Retina (tissue), 1 donor: ENCODE measurements around the gene ACY1.

Experiments used
- DNase-seq: peaks from one replicate; pipeline ENCODE4 v3.0.0-alpha.2; 2016

ACY1 gene

GRCh38 chr3:52010431-52010830 is 27.1 kb downstream of the ACY1 start:
- no peak for DNase-seq

GRCh38 chr3:52012699-52013098 is 29.4 kb downstream of the ACY1 start:
- DNase-seq, result no peak

- no peak for DNase-seq
Observed at GRCh38 chr3:52013802-52014598, 30.7 kb downstream of the ACY1 start.

GRCh38 chr3:52014613-52015012 is 31.3 kb downstream of the ACY1 start:
- DNase-seq, result no peak

- DNase-seq, result no peak
Observed at GRCh38 chr3:52015438-52016228, 32.3 kb downstream of the ACY1 start.

GRCh38 chr3:52017586-52017985 is 34.3 kb downstream of the ACY1 start:
- DNase-seq, result no peak

- no peak for DNase-seq
Observed at GRCh38 chr3:52018319-52019000, 35.1 kb downstream of the ACY1 start.

- DNase-seq, result no peak
Observed at GRCh38 chr3:52019352-52020080, 36.2 kb downstream of the ACY1 start.

GRCh38 chr3:52020796-52021195 is 37.5 kb downstream of the ACY1 start:
- DNase-seq, result no peak

- no peak for DNase-seq
Observed at GRCh38 chr3:52021489-52022268, 38.3 kb downstream of the ACY1 start.

- no peak for DNase-seq
Observed at GRCh38 chr3:52022323-52023100, 39.2 kb downstream of the ACY1 start.

GRCh38 chr3:52023101-52023770 is 39.9 kb downstream of the ACY1 start:
- no peak for DNase-seq

- no peak for DNase-seq
Observed at GRCh38 chr3:52023860-52024764, 40.8 kb downstream of the ACY1 start.

GRCh38 chr3:52024765-52025452 is 41.6 kb downstream of the ACY1 start:
- no peak for DNase-seq

GRCh38 chr3:52025453-52025852 is 42.1 kb downstream of the ACY1 start:
- no peak for DNase-seq

- no peak for DNase-seq
Observed at GRCh38 chr3:52026041-52026440, 42.7 kb downstream of the ACY1 start.

- DNase-seq, result no peak
Observed at GRCh38 chr3:52028572-52028971, 45.2 kb downstream of the ACY1 start.

- DNase-seq, result no peak
Observed at GRCh38 chr3:52029053-52029452, 45.7 kb downstream of the ACY1 start.

GRCh38 chr3:52029535-52029934 is 46.2 kb downstream of the ACY1 start:
- DNase-seq, result no peak
